CD14-positive monocyte (primary cell): Measurements from ENCODE around the gene RNF157. TPM values are rescaled to one million over a fixed set of nuclear protein-coding genes. Genes with fewer than 3 reads are reported as not detected.
"Not testable (repeated sequence)": the region's sequence is repeated elsewhere in the genome, so short reads cannot be mapped to it uniquely, and the experiment has no call there.

Experiments used
- DNase-seq, 3 donors: peaks; one replicate each; pipeline ENCODE4 v3.0.0-alpha.2; 2011 to 2022
- H2AFZ ChIP-seq: 2 replicates; pipeline ENCODE4 v1.6.0; 2012; ENCODE audit warnings: mild to moderate bottlenecking, low read depth, low read length, inconsistent platforms; ENCODE audit not compliant: insufficient read depth, poor library complexity, severe bottlenecking
- H3K27ac ChIP-seq, 2 donors: 1 replicate in 1 of 2; 2 replicates in 1 of 2; pipeline ENCODE4 v1.5.1; 2012 to 2013; ENCODE audit warnings: low read length in 2 of 2, control low read depth in 1 of 2, inconsistent platforms in 1 of 2, low read depth in 1 of 2, mild to moderate bottlenecking in 1 of 2
- H3K27me3 ChIP-seq, 2 donors: one replicate each; pipeline versions ENCODE4 v1.6.0 to v1.6.1; 2011 to 2013; ENCODE audit warnings: low read length in 2 of 2; ENCODE audit not compliant: control insufficient read depth in 2 of 2, insufficient read depth in 2 of 2
- H3K36me3 ChIP-seq, 2 donors: replicated peaks in 1 of 2; 1 replicate in 1 of 2; 2 replicates in 1 of 2; pipeline versions ENCODE4 v1.5.1 to v1.6.1; 2012 to 2013; ENCODE audit warnings: low read length in 2 of 2, control low read depth in 1 of 2, inconsistent platforms in 1 of 2, mild to moderate bottlenecking in 1 of 2; ENCODE audit not compliant: insufficient read depth in 2 of 2, control insufficient read depth in 1 of 2
- H3K4me1 ChIP-seq, 2 donors: 1 replicate in 1 of 2; 2 replicates in 1 of 2; pipeline versions ENCODE4 v1.5.1 to v1.6.1; 2012 to 2013; ENCODE audit warnings: low read length in 2 of 2, control low read depth in 1 of 2, inconsistent platforms in 1 of 2, mild to moderate bottlenecking in 1 of 2, moderate library complexity in 1 of 2; ENCODE audit not compliant: insufficient read depth in 2 of 2, control insufficient read depth in 1 of 2
- H3K4me2 ChIP-seq: replicated peaks from 2 replicates; pipeline ENCODE3; 2012; ENCODE audit warnings: low read length, moderate library complexity, mild to moderate bottlenecking; ENCODE audit not compliant: poor library complexity, severe bottlenecking; ENCODE audit errors: extremely low read depth
- H3K4me3 ChIP-seq, 3 experiments: fragments of 200-600 bp in 1 of 3; sonication (generic) in 1 of 3; replicated peaks in 1 of 3; 1 replicate in 2 of 3; 2 replicates in 1 of 3; pipeline ENCODE4 v1.5.1; 2011 to 2013; ENCODE audit warnings: low read length in 3 of 3, mild to moderate bottlenecking in 3 of 3, control low read depth in 2 of 3, low read depth in 2 of 3, inconsistent platforms in 1 of 3, moderate library complexity in 1 of 3
- H3K79me2 ChIP-seq: 2 replicates; pipeline ENCODE4 v1.6.0; 2012; ENCODE audit warnings: mild to moderate bottlenecking, control low read depth, inconsistent platforms, low read length, moderate library complexity; ENCODE audit not compliant: insufficient read depth
- H3K9ac ChIP-seq: 2 replicates; pipeline ENCODE4 v1.6.0; 2017; ENCODE audit warnings: low read length, mild to moderate bottlenecking; ENCODE audit not compliant: insufficient read depth, poor library complexity, severe bottlenecking
- H3K9me3 ChIP-seq, 2 donors: replicated peaks in 1 of 2; 1 replicate in 1 of 2; 2 replicates in 1 of 2; pipeline versions ENCODE4 v1.5.1 to v1.6.1; 2012 to 2013; ENCODE audit warnings: low read length in 2 of 2, control low read depth in 1 of 2; ENCODE audit not compliant: control insufficient read depth in 1 of 2, insufficient read depth in 1 of 2
- H4K20me1 ChIP-seq: 2 replicates; pipeline ENCODE4 v1.6.0; 2012; ENCODE audit warnings: mild to moderate bottlenecking, low read length, control low read depth, moderate library complexity; ENCODE audit not compliant: insufficient read depth
- H3K27ac Mint-ChIP-seq, 7 donors: one replicate each; pipeline ENCODE4 v1.8.0; 2020; ENCODE audit warnings: mild to moderate bottlenecking in 7 of 7, mixed read lengths in 7 of 7, moderate library complexity in 6 of 7, inconsistent platforms in 2 of 7
- H3K27me3 Mint-ChIP-seq, 3 donors: one replicate each; pipeline ENCODE4 v1.8.0; 2021 to 2022; ENCODE audit warnings: low read depth in 3 of 3, mild to moderate bottlenecking in 3 of 3, mixed read lengths in 3 of 3, moderate library complexity in 3 of 3, inconsistent platforms in 1 of 3
- H3K36me3 Mint-ChIP-seq, 2 donors: one replicate each; pipeline ENCODE4 v1.8.0; 2020; ENCODE audit warnings: mixed read lengths in 2 of 2, inconsistent platforms in 1 of 2, mild to moderate bottlenecking in 1 of 2
- H3K4me1 Mint-ChIP-seq: one replicate; pipeline ENCODE4 v1.8.0; 2020; ENCODE audit warnings: mild to moderate bottlenecking, mixed read lengths
- H3K4me3 Mint-ChIP-seq, 2 donors: one replicate each; pipeline ENCODE4 v1.8.0; 2020; ENCODE audit warnings: mild to moderate bottlenecking in 2 of 2, mixed read lengths in 2 of 2, moderate library complexity in 1 of 2
- H3K9me3 Mint-ChIP-seq, 7 donors: one replicate each; pipeline ENCODE4 v1.8.0; 2020 to 2022; ENCODE audit warnings: mixed read lengths in 7 of 7, mild to moderate bottlenecking in 6 of 7, moderate library complexity in 6 of 7, inconsistent platforms in 2 of 7
- CTCF ChIP-seq: fragments of 200-600 bp; IDR thresholded peaks from one replicate; pipeline ENCODE4 v1.8.0; 2022; ENCODE audit warnings: antibody characterized with exemption, mild to moderate bottlenecking
- WGBS: methylation state at CpG from one replicate; pipeline ENCODE4 v1.1.5; 2013; ENCODE audit warnings: missing lambda C conversion rate; ENCODE audit not compliant: insufficient coverage; 5-methylcytosine and 5-hydroxymethylcytosine counted together
- intact Hi-C, 2 donors: fragments of 100-400 bp; cut with micrococcal nuclease; formaldehyde crosslinking; loops; one replicate each; pipeline versions ENCODE4 v1.15.0 to v1.15.1; 2023
- polyA plus RNA-seq, 3 donors: library from polyadenylated mRNA; depleted of rRNA in 1 of 3; unstranded in 2 of 3; stranded (reverse) in 1 of 3; fragments of 300-500 nt in 2 of 3; fragments of >200 nt in 1 of 3; fragmentation: Illumina TruSeq in 2 of 3; gene quantifications; 1 replicate in 2 of 3; 2 replicates in 1 of 3; pipeline ENCODE4 v1.2.3, GENCODE V29; 2012 to 2021

RNF157 gene
- polyA plus RNA-seq, 3 donors, result 0.03 TPM; not detected in 2

GRCh38 chr17:76208120-76208519 lies 32.2 kb downstream of the RNF157 start:
- Histone ChIP-seq H3K4me1 (peaks cover 13 to 20% of the 10 kb centered on the region in 2 donors), H2AFZ (no peak overlapping the region), H3K4me2 (no peak overlapping the region), H3K79me2 (no peaks in the 10 kb centered on the region), H3K27ac (no peak overlapping the region), H3K4me3 (no peak overlapping the region), H3K9ac (no peak overlapping the region), H4K20me1 (no peaks in the 10 kb centered on the region), H3K27me3 (no peaks in the 10 kb centered on the region), H3K9me3 (no peaks in the 10 kb centered on the region), H3K36me3 (no peaks in the 10 kb centered on the region)
- DNase-seq, result no peak
- Mint-ChIP-seq H3K4me1 (peaks cover 24% of the 10 kb centered on the region), H3K4me3 (no peak overlapping the region), H3K27ac (no peak overlapping the region), H3K36me3 (no peaks in the 10 kb centered on the region), H3K9me3 (peaks cover 0 to 4% (median 0%) of the 10 kb centered on the region in 7 donors), H3K27me3 (peaks cover 6 to 9% (median 7%) of the 10 kb centered on the region in 3 donors)
- WGBS, result 80% methylated on average over 1 of the region's 1 CpG
- intact Hi-C loops, result no loop called here
- no peak for TF ChIP-seq CTCF

- no peak overlapping the region for H3K4me3 ChIP-seq
- H3K4me2 ChIP-seq, result no peak overlapping the region
- intact Hi-C loops, result no loop called here
- WGBS, result 88% methylated on average over 1 of the region's 7 CpGs
- peaks cover 16 to 24% of the 10 kb centered on the region in 2 donors for H3K4me1 ChIP-seq
- Mint-ChIP-seq H3K27me3 (peaks cover 3 to 7% (median 5%) of the 10 kb centered on the region in 3 donors), H3K36me3 (no peaks in the 10 kb centered on the region), H3K4me3 (no peak overlapping the region), H3K27ac (no peak overlapping the region), H3K4me1 (peaks cover 28% of the 10 kb centered on the region), H3K9me3 (peaks cover 0 to under 1% (median 0%) of the 10 kb centered on the region in 7 donors)
- no peak for TF ChIP-seq CTCF
- H3K36me3 ChIP-seq, result no peaks in the 10 kb centered on the region
- no peaks in the 10 kb centered on the region for H3K79me2 ChIP-seq
- H3K27ac ChIP-seq, result no peak overlapping the region
- no peaks in the 10 kb centered on the region for H4K20me1 ChIP-seq
- no peak for DNase-seq
- H3K27me3 ChIP-seq, result no peaks in the 10 kb centered on the region
- no peak overlapping the region for H2AFZ ChIP-seq
- no peaks in the 10 kb centered on the region for H3K9me3 ChIP-seq
- H3K9ac ChIP-seq, result no peak overlapping the region
Measured at GRCh38 chr17:76207275-76208059, 32.8 kb downstream of the RNF157 start.

DNA sequence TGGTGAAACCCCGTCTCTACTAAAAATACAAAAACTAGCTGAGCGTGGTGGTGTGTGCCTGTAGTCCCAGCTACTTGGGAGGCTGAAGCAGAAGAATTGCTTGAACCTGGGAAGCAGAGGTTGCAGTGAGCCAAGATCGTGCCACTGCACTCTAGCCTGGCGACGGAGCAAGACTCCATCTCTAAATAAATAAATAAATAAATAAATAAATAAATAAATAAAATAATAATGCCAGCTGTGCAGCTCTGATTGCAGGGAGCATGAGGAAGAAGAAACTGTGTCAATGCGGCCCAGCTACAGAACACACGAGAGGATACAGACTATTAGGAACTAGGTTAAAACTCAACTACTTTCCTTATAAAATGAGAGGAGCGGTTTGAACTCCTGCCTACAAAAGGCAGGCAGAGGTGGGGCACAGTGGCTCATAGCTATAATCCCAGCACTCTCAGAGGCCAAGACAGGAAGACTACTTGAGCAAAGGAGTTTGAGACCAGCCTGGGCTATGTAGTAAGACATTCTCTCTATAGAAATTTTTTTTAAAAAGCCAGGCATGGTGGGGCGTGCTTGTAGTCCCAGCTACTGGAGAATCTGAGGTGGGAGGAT lies 34.6 kb downstream of the RNF157 start:
- H3K27me3 Mint-ChIP-seq, H3K27me3 ChIP-seq, DNase-seq, H4K20me1 ChIP-seq, H3K9ac ChIP-seq, H3K36me3 Mint-ChIP-seq, H3K4me3 Mint-ChIP-seq, H2AFZ ChIP-seq, H3K9me3 ChIP-seq, H3K9me3 Mint-ChIP-seq, H3K79me2 ChIP-seq, H3K36me3 ChIP-seq, intact Hi-C loops, H3K4me3 ChIP-seq, H3K27ac ChIP-seq, H3K4me2 ChIP-seq: not testable (repeated sequence)
- WGBS, result no CpG with 5 or more reads among the region's 9 CpGs
- Mint-ChIP-seq H3K27ac (peak overlapping the region in 1 of 7 donors; percentile 41), H3K4me1 (peaks cover 29% of the 10 kb centered on the region)
- peaks cover 16 to 24% of the 10 kb centered on the region in 2 donors for H3K4me1 ChIP-seq
